H9 (cell line): Measurements from ENCODE around the gene GNA15. TPM values are rescaled to one million over a fixed set of nuclear protein-coding genes. Genes with fewer than 3 reads are reported as not detected.

Source experiments
- DNase-seq: peaks from one replicate; pipeline ENCODE4 v3.0.0-alpha.2; 2017
- H2AFZ ChIP-seq: one replicate; pipeline ENCODE4 v1.6.1; 2013; ENCODE audit warnings: mild to moderate bottlenecking, low read length, control low read depth, moderate library complexity
- H2AK5ac ChIP-seq: 2 replicates; pipeline ENCODE4 v1.6.1; 2013; ENCODE audit warnings: low read length, control low read depth, mixed read lengths; ENCODE audit not compliant: insufficient read length
- H2BK120ac ChIP-seq: one replicate; pipeline ENCODE4 v1.6.1; 2013; ENCODE audit warnings: low read depth, mild to moderate bottlenecking, low read length, control low read depth, inconsistent platforms; ENCODE audit not compliant: poor library complexity, severe bottlenecking
- H2BK12ac ChIP-seq: 2 replicates; pipeline ENCODE4 v1.6.1; 2013; ENCODE audit warnings: low read length, control low read depth, mixed read lengths, low read depth; ENCODE audit not compliant: insufficient read length
- H2BK15ac ChIP-seq: 2 replicates; pipeline ENCODE4 v1.6.1; 2013; ENCODE audit warnings: low read depth, low read length, control low read depth
- H2BK20ac ChIP-seq: one replicate; pipeline ENCODE4 v1.6.1; 2013; ENCODE audit warnings: low read depth, mild to moderate bottlenecking, low read length, control low read depth, inconsistent platforms; ENCODE audit not compliant: poor library complexity, severe bottlenecking
- H2BK5ac ChIP-seq: 2 replicates; pipeline ENCODE4 v1.6.1; 2013; ENCODE audit warnings: low read length, control low read depth, mixed read lengths; ENCODE audit not compliant: insufficient read length
- H3K14ac ChIP-seq: 2 replicates; pipeline ENCODE4 v1.6.1; 2013; ENCODE audit warnings: low read length, control low read depth; ENCODE audit not compliant: insufficient read depth
- H3K18ac ChIP-seq: 2 replicates; pipeline ENCODE4 v1.6.1; 2013; ENCODE audit warnings: low read depth, mild to moderate bottlenecking, mixed read lengths, low read length, control low read depth; ENCODE audit not compliant: insufficient read length
- H3K23ac ChIP-seq: 2 replicates; pipeline ENCODE4 v1.6.1; 2013; ENCODE audit warnings: low read length, control low read depth, mixed read lengths, low read depth; ENCODE audit not compliant: insufficient read length
- H3K23me2 ChIP-seq: 2 replicates; pipeline ENCODE4 v1.6.1; 2013; ENCODE audit warnings: low read depth, mild to moderate bottlenecking, mixed read lengths, low read length, control low read depth; ENCODE audit not compliant: insufficient read length, poor library complexity, severe bottlenecking
- H3K27ac ChIP-seq: 2 replicates; pipeline ENCODE4 v1.5.1; 2013; ENCODE audit warnings: low read length, control low read depth, mixed read lengths, low read depth; ENCODE audit not compliant: insufficient read length
- H3K27me3 ChIP-seq: 2 replicates; pipeline ENCODE4 v1.6.1; 2013; ENCODE audit warnings: low read length, control low read depth, inconsistent platforms; ENCODE audit not compliant: insufficient read depth
- H3K4ac ChIP-seq: 2 replicates; pipeline ENCODE4 v1.6.1; 2013; ENCODE audit warnings: low read depth, mild to moderate bottlenecking, control low read depth, inconsistent platforms, low read length, moderate library complexity
- H3K4me1 ChIP-seq: 2 replicates; pipeline ENCODE4 v1.6.1; 2013; ENCODE audit warnings: low read length, control low read depth, inconsistent platforms; ENCODE audit not compliant: insufficient read depth
- H3K4me2 ChIP-seq: 2 replicates; pipeline ENCODE4 v1.6.1; 2013; ENCODE audit warnings: low read length, control low read depth, mixed read lengths; ENCODE audit not compliant: insufficient read length, insufficient read depth
- H3K56ac ChIP-seq: 2 replicates; pipeline ENCODE4 v1.6.1; 2013; ENCODE audit warnings: low read depth, mild to moderate bottlenecking, mixed read lengths, low read length, control low read depth; ENCODE audit not compliant: insufficient read length
- H3K79me1 ChIP-seq: 2 replicates; pipeline ENCODE4 v1.6.1; 2013; ENCODE audit warnings: low read depth, mild to moderate bottlenecking, moderate library complexity, low read length, control low read depth, inconsistent platforms; ENCODE audit not compliant: insufficient read depth, poor library complexity, severe bottlenecking
- H3K79me2 ChIP-seq: 2 replicates; pipeline ENCODE4 v1.6.1; 2013; ENCODE audit warnings: low read length, control low read depth, inconsistent platforms; ENCODE audit not compliant: insufficient read depth
- H3K9ac ChIP-seq: 2 replicates; pipeline ENCODE4 v1.6.1; 2013; ENCODE audit warnings: low read length, control low read depth, mixed read lengths; ENCODE audit not compliant: insufficient read length; ENCODE audit errors: extremely low read depth
- H3K9me3 ChIP-seq: one replicate; pipeline ENCODE4 v1.6.1; 2013; ENCODE audit warnings: low read depth, low read length, inconsistent platforms; ENCODE audit not compliant: control insufficient read depth
- H3T11ph ChIP-seq: one replicate; pipeline ENCODE4 v1.6.1; 2013; ENCODE audit warnings: mild to moderate bottlenecking, low read length, control low read depth, inconsistent platforms
- H4K20me1 ChIP-seq: one replicate; pipeline ENCODE4 v1.6.1; 2013; ENCODE audit not compliant: control insufficient read depth, insufficient read length, insufficient read depth
- H4K5ac ChIP-seq: 2 replicates; pipeline ENCODE4 v1.6.1; 2013; ENCODE audit warnings: low read depth, mild to moderate bottlenecking, mixed read lengths, low read length, control low read depth; ENCODE audit not compliant: insufficient read length
- H4K8ac ChIP-seq: replicated peaks from 2 replicates; pipeline ENCODE4 v1.6.1; 2013; ENCODE audit warnings: low read length, control low read depth, mixed read lengths, low read depth; ENCODE audit not compliant: insufficient read length
- H4K91ac ChIP-seq: 2 replicates; pipeline ENCODE4 v1.6.1; 2013; ENCODE audit warnings: low read depth, mild to moderate bottlenecking, moderate library complexity, mixed read lengths, low read length, control low read depth; ENCODE audit not compliant: insufficient read length
- H3K27ac Mint-ChIP-seq, 3 experiments: 2 replicates in 2 of 3; 3 replicates in 1 of 3; pipeline ENCODE4 v1.8.0; 2020 to 2021; ENCODE audit warnings: mixed read lengths in 3 of 3, mild to moderate bottlenecking in 1 of 3, moderate library complexity in 1 of 3
- H3K27me3 Mint-ChIP-seq: 2 replicates; pipeline ENCODE4 v1.8.0; 2021; ENCODE audit warnings: low read depth, mild to moderate bottlenecking, moderate library complexity, mixed read lengths
- H3K36me3 Mint-ChIP-seq, 3 experiments: 2 replicates in 2 of 3; 3 replicates in 1 of 3; pipeline ENCODE4 v1.8.0; 2020 to 2021; ENCODE audit warnings: low read depth in 3 of 3, mixed read lengths in 3 of 3; ENCODE audit not compliant: insufficient read depth in 1 of 3
- H3K4me1 Mint-ChIP-seq, 2 experiments: 2 replicates each; pipeline ENCODE4 v1.8.0; 2020; ENCODE audit warnings: mixed read lengths in 2 of 2
- H3K4me3 Mint-ChIP-seq, 2 experiments: 2 replicates in 1 of 2; 3 replicates in 1 of 2; pipeline ENCODE4 v1.8.0; 2020 to 2021; ENCODE audit warnings: mild to moderate bottlenecking in 2 of 2, mixed read lengths in 2 of 2, moderate library complexity in 1 of 2
- H3K9me3 Mint-ChIP-seq, 2 experiments: 2 replicates in 1 of 2; 3 replicates in 1 of 2; pipeline ENCODE4 v1.8.0; 2020; ENCODE audit warnings: mild to moderate bottlenecking in 2 of 2, mixed read lengths in 2 of 2, moderate library complexity in 1 of 2
- WGBS: extraction: QIAGEN DNeasy Blood & Tissue Kit; methylation state at CpG from one replicate; pipeline ENCODE4 v1.1.7; 2013; ENCODE audit warnings: missing lambda C conversion rate, low lambda C conversion rate, mixed read lengths; ENCODE audit not compliant: insufficient read length; ENCODE audit errors: extremely low coverage; 5-methylcytosine and 5-hydroxymethylcytosine counted together
- total RNA-seq: library from RNA; stranded (reverse); gene quantifications from 2 replicates; pipeline ENCODE4 v1.2.1, GENCODE V29; 2021
- TF ChIP-seq, protein P1 (sequence below): fragments of 200-600 bp; sonication (generic); conservative IDR thresholded peaks from 3 replicates; pipeline ENCODE4 v1.8.0; 2021; ENCODE audit warnings: antibody characterized with exemption, mild to moderate bottlenecking

GNA15 gene
- total RNA-seq, 1 experiment from 2014 or later: not detected

- Mint-ChIP-seq H3K4me1 (peaks cover 8 to 12% of the 10 kb centered on the region in 2 experiments; a peak in 3 of 4 replicates), H3K4me3 (no peak overlapping the region), H3K27me3 (no peaks in the 10 kb centered on the region), H3K9me3 (no peaks in the 10 kb centered on the region), H3K27ac (peak overlapping the region in 1 of 3 experiments; percentile 82; a peak in 1 of 7 replicates), H3K36me3 (no peaks in the 10 kb centered on the region)
- H3K4me1 ChIP-seq: no peaks in the 10 kb centered on the region; the same call in 1 of the 2 replicates
- no peak overlapping the region for H2BK12ac ChIP-seq
- H2AK5ac ChIP-seq: no peak overlapping the region
- no peak overlapping the region for H2BK120ac ChIP-seq
- H3K9ac ChIP-seq: no peak overlapping the region
- H3K23me2 ChIP-seq: peaks cover 5% of the 10 kb centered on the region
- no peak overlapping the region for H2BK20ac ChIP-seq
- H4K20me1 ChIP-seq: peaks cover 10% of the 10 kb centered on the region
- no peak overlapping the region for H3K56ac ChIP-seq
- H3K4ac ChIP-seq: no peak overlapping the region
- no peak for DNase-seq
- no peak overlapping the region for H2AFZ ChIP-seq
- TF ChIP-seq, protein P1, sequence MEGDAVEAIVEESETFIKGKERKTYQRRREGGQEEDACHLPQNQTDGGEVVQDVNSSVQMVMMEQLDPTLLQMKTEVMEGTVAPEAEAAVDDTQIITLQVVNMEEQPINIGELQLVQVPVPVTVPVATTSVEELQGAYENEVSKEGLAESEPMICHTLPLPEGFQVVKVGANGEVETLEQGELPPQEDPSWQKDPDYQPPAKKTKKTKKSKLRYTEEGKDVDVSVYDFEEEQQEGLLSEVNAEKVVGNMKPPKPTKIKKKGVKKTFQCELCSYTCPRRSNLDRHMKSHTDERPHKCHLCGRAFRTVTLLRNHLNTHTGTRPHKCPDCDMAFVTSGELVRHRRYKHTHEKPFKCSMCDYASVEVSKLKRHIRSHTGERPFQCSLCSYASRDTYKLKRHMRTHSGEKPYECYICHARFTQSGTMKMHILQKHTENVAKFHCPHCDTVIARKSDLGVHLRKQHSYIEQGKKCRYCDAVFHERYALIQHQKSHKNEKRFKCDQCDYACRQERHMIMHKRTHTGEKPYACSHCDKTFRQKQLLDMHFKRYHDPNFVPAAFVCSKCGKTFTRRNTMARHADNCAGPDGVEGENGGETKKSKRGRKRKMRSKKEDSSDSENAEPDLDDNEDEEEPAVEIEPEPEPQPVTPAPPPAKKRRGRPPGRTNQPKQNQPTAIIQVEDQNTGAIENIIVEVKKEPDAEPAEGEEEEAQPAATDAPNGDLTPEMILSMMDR: no peak
- H3K9me3 ChIP-seq: no peaks in the 10 kb centered on the region
- H3K23ac ChIP-seq: no peak overlapping the region
- no peak overlapping the region for H4K8ac ChIP-seq
- H4K5ac ChIP-seq: no peak overlapping the region
- no peak overlapping the region for H3K18ac ChIP-seq
- H2BK5ac ChIP-seq: no peak overlapping the region
- H2BK15ac ChIP-seq: no peak overlapping the region
- no peak overlapping the region for H4K91ac ChIP-seq
- H3K27me3 ChIP-seq: no peaks in the 10 kb centered on the region
- peaks cover 15% of the 10 kb centered on the region for H3K79me1 ChIP-seq
- no CpG with 5 or more reads among the region's 34 CpGs for WGBS
- H3T11ph ChIP-seq: no peak overlapping the region
- no peak overlapping the region for H3K4me2 ChIP-seq
- H3K27ac ChIP-seq: no peak overlapping the region
- no peak overlapping the region; the same call in 1 of the 2 replicates for H3K14ac ChIP-seq
- peaks cover 26% of the 10 kb centered on the region; the same call in 1 of the 2 replicates for H3K79me2 ChIP-seq
Measured at GRCh38 chr19:3100747-3101730, 34.8 kb upstream of the GNA15 start.
